Heart left ventricle (tissue), 13 donors: Measurements from ENCODE around the gene NSMCE1.

Source experiments
- CTCF ChIP-seq, 12 donors: fragments of 200-600 bp; sonication (generic) in 4 of 12; IDR thresholded peaks; one replicate each; pipeline versions ENCODE4 v1.5.0 to v1.8.0; 2018 to 2022; ENCODE audit warnings: antibody characterized with exemption in 12 of 12, mild to moderate bottlenecking in 5 of 12
- POLR2A ChIP-seq, 2 donors: fragments of 450-650 bp; IDR thresholded peaks; one replicate each; pipeline ENCODE4 v1.6.1; 2017; ENCODE audit warnings: antibody characterized with exemption in 2 of 2, mild to moderate bottlenecking in 2 of 2, moderate library complexity in 2 of 2
- donor health status: ischemic (EF 13 %, LVEDD 7.1; RV severe dilation, severe dysfunction).
- donor health status: DM: no; HTN: yes; CAD: no.
- donor health status: DM: no; HTN: no; CAD: no.
- donor health status: ischemic (EF 25% LVEDD 6.9; RV normal size, moderate dysfunction).
- donor health status: ischemic (EF 25% LVEDD 5.7; RV mildly dilated, moderate dysfunction).
- donor health status: ischemic (EF 35%, LVEDD 5.7; RV mildly dilated, moderate dysfunction).
- donor health status: nonischemic (EF 11% LVEDD 7.7; RV severe dilation, severe dysfunction).
- donor health status: DM: yes; HTN: yes; CAD: no.
- donor health status: PGD.
- donor health status: ischemic (EF 29% LVEDD 5.4; RV normal size, mild dysfunction).
- donor health status: nonischemic (EF 23%, LVEDD 6.1; RV moderate dilation, normal function).

GRCh38 chr16:27317320-27317719 is 48.7 kb upstream of the NSMCE1 start:
- TF ChIP-seq POLR2A (IDR thresholded peaks at IDR 0.05) (no peak), CTCF (IDR thresholded peaks at IDR 0.05) (no peak)
